Adrenal gland (tissue), 12 donors: ENCODE measurements around the gene CUX1. TPM values are rescaled to one million over a fixed set of nuclear protein-coding genes. Genes with fewer than 3 reads are reported as not detected.
"Not testable (repeated sequence)": the region's sequence is repeated elsewhere in the genome, so short reads cannot be mapped to it uniquely, and the experiment has no call there.

Experiments used
- DNase-seq, 7 donors: peaks; one replicate each; pipeline ENCODE4 v3.0.0-alpha.2; 2019 to 2020
- H3K27ac ChIP-seq, 5 donors: fragments of 200-600 bp; sonication (generic) in 4 of 5; 1 replicate in 3 of 5; 2 replicates in 2 of 5; pipeline versions ENCODE4 v1.5.1 to v1.8.0; 2016 to 2020; ENCODE audit warnings: mild to moderate bottlenecking in 1 of 5
- H3K27me3 ChIP-seq: fragments of 200-600 bp; 2 replicates; pipeline ENCODE4 v1.8.0; 2021
- H3K36me3 ChIP-seq, 2 donors: fragments of 200-600 bp; replicated peaks in 1 of 2; 1 replicate in 1 of 2; 2 replicates in 1 of 2; pipeline versions ENCODE4 v1.5.1 to v1.8.0; 2018 to 2022
- H3K4me1 ChIP-seq, 2 donors: fragments of 200-600 bp; replicated peaks in 1 of 2; 1 replicate in 1 of 2; 2 replicates in 1 of 2; pipeline versions ENCODE4 v1.5.1 to v1.8.0; 2018 to 2021
- H3K4me3 ChIP-seq, 4 donors: fragments of 200-600 bp; sonication (generic) in 3 of 4; one replicate each; pipeline ENCODE4 v1.5.1; 2016 to 2018
- H3K9me3 ChIP-seq, 3 donors: fragments of 200-600 bp; sonication (generic) in 1 of 3; replicated peaks in 1 of 3; 1 replicate in 2 of 3; 2 replicates in 1 of 3; pipeline versions ENCODE4 v1.5.1 to v1.8.0; 2016 to 2021
- CTCF ChIP-seq, 6 experiments: fragments of 450-650 bp in 4 of 6; fragments of 200-600 bp in 2 of 6; sonication (generic) in 1 of 6; IDR thresholded peaks; 1 replicate in 5 of 6; 2 replicates in 1 of 6; pipeline versions ENCODE4 v1.5.1 to v1.8.0; 2016 to 2021; ENCODE audit warnings: antibody characterized with exemption in 6 of 6, mild to moderate bottlenecking in 2 of 6, moderate library complexity in 1 of 6
- POLR2A ChIP-seq, 2 donors: fragments of 450-650 bp; IDR thresholded peaks; one replicate each; pipeline ENCODE4 v1.6.1; 2017; ENCODE audit warnings: antibody characterized with exemption in 2 of 2, mild to moderate bottlenecking in 2 of 2, moderate library complexity in 1 of 2
- WGBS, 4 donors: extraction: QIAGEN DNeasy Blood & Tissue Kit in 2 of 4; methylation state at CpG; one replicate each; pipeline versions ENCODE4 v1.1.5 to v1.1.7; 2013 to 2017; 5-methylcytosine and 5-hydroxymethylcytosine counted together
- intact Hi-C, 2 donors: fragments of 100-400 bp; cut with DNase I; formaldehyde crosslinking; loops; one replicate each; pipeline versions ENCODE4 v1.14.1 to v1.15.0; 2022 to 2023
- polyA plus RNA-seq, 3 donors: library from polyadenylated mRNA; stranded (reverse); fragments of 200-250 nt in 2 of 3; fragments of 350-450 nt in 1 of 3; fragmentation: Illumina TruSeq in 1 of 3; extraction: RNeasy Lipid Tissue Mini Kit (QIAGEN cat#74804) in 1 of 3; gene quantifications; one replicate each; pipeline ENCODE4 v1.2.3, GENCODE V29; 2013 to 2014
- total RNA-seq, 9 donors: library from RNA; depleted of rRNA in 4 of 9; stranded (reverse); fragments of >200 nt in 4 of 9; fragments of 120-200 nt in 1 of 9; fragmentation: NEBNext Ultra II Directional in 1 of 9; extraction: Animal tissue kit (Norgen Biotek cat#: 25700) in 1 of 9; gene quantifications; one replicate each; pipeline versions ENCODE4 v1.1.0 to v1.2.4, GENCODE V29; 2013 to 2023
- donor health status: healthy with polysubstance abuse.
- donor health status: Bipolar disorder and iron deficiency.
- donor health status: DM: yes; HTN: yes; CAD: no.
- donor health status: DM: no; HTN: no; CAD: no.
- donor health status: DM: no; HTN: no; CAD: no.
- donor health status: DM: yes; HTN: yes; CAD: no.

The CUX1 gene
- total and polyA plus RNA-seq, 12 donors = 17.2 to 72.6 (median 58.3) TPM

- Histone ChIP-seq H3K4me3 (no peak overlapping the region), H3K36me3 (no peaks in the 10 kb centered on the region), H3K4me1 (peaks cover 0 to 6% of the 10 kb centered on the region in 2 donors), H3K27me3 (no peaks in the 10 kb centered on the region), H3K27ac (no peak overlapping the region), H3K9me3 (no peaks in the 10 kb centered on the region)
- intact Hi-C loops = no loop called here
- no peak for DNase-seq
- no peak for TF ChIP-seq CTCF (IDR thresholded peaks at IDR 0.05)
- WGBS, 4 donors = 86 to 92% (median 91%) methylated on average over 15 of the region's 15 CpGs
These were observed 312.4 kb downstream of the CUX1 start for GRCh38 chr7:102129636-102130370.

DNA sequence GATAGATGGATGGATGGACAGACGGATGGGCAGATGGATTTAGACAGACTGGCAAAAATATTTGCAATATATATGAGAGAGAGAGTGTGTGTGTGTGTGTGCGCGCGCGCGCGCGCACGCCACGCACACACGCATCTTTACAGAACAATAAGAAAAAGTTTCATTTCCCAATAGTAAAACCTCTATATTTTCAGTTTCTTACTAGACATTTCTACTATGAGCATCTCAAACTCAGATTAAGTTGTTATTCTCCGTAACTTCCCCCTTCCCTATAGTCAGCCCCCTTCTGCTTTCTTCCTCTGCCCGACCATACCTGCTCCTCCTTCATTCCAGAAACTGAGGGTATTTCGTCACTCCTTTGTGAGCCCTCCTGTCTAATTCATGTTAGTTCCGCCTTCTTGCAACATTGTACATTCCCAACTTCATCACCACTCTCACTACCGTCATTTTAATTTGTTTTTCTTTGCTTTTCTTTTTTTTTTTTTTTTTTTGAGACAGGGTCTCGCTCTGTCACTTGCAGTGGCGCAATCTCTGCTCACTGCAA is 314.9 kb downstream of the CUX1 start:
- Histone ChIP-seq H3K27me3 (no peaks in the 10 kb centered on the region), H3K4me1 (no peaks in the 10 kb centered on the region), H3K9me3 (no peaks in the 10 kb centered on the region), H3K4me3 (no peak overlapping the region), H3K27ac (no peak overlapping the region), H3K36me3 (no peaks in the 10 kb centered on the region)
- intact Hi-C loops = no loop called here
- DNase-seq = no peak
- 78 to 89% (median 79%) methylated on average over 18 of the region's 18 CpGs for WGBS, 4 donors
- TF ChIP-seq POLR2A (IDR thresholded peaks at IDR 0.05) (no peak), CTCF (IDR thresholded peaks at IDR 0.05) (no peak)

GRCh38 chr7:102138676-102139075 is 321.2 kb downstream of the CUX1 start:
- intact Hi-C loops = no loop called here
- WGBS, 4 donors = 82 to 95% (median 90%) methylated on average over 6 of the region's 6 CpGs
- Histone ChIP-seq H3K9me3 (no peaks in the 10 kb centered on the region), H3K27me3 (no peaks in the 10 kb centered on the region), H3K27ac (no peak overlapping the region), H3K4me3 (no peak overlapping the region), H3K4me1 (no peaks in the 10 kb centered on the region), H3K36me3 (no peaks in the 10 kb centered on the region)
- TF ChIP-seq POLR2A (IDR thresholded peaks at IDR 0.05) (no peak), CTCF (IDR thresholded peaks at IDR 0.05) (no peak)
- DNase-seq = no peak

DNA sequence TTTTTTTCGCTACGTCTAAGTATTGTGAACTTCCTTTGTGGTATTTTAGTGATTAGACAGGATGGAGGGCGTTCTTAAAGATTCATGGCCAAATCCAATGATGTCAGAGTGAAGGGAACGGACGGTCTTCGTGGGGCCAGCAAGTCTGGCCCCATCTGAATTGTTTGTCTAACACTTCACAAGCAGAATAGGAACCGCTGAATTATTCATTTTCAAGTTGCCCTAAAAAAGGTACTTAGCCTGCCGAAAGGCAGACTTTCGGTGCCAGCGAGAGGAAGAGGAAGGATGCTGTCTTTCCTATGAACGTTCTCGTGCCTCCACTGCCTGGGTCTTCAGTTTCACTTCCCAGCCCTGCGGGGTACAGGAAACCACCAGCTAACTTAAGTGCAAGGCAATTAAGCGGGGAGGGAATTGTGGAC is 323.5 kb downstream of the CUX1 start:
- Histone ChIP-seq H3K27ac (no peak overlapping the region), H3K4me3 (no peak overlapping the region), H3K36me3 (no peaks in the 10 kb centered on the region), H3K9me3 (no peaks in the 10 kb centered on the region), H3K27me3 (no peaks in the 10 kb centered on the region), H3K4me1 (no peaks in the 10 kb centered on the region)
- DNase-seq = peak in 3 of 7 donors; percentile 27 to 58 (median 29)
- intact Hi-C loops = no loop called here
- WGBS, 4 donors = 67 to 86% (median 72%) methylated on average over 12 to 14 of the region's 14 CpGs
- no peak for TF ChIP-seq CTCF (IDR thresholded peaks at IDR 0.05)
- no peak for TF ChIP-seq POLR2A (IDR thresholded peaks at IDR 0.05)

DNA sequence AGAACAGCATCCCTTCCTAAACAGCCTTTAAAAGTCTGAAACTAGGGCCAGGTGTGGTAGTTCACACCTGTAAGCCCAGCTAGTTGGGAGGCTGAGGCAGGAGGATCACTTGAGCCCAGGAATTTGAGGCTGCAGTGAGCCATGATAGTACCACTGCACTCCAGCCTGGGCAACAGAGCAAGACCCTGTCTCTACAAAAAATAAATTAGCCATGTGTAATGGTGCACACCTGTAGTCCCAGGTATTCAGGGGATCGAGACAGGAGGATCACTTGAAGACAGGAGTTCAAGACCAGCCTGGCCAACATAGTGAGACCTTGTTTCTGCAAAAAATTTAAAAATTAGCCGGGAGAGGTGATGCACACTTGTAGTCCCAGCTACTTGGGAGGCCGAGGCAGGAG is 325.0 kb downstream of the CUX1 start:
- WGBS, 4 donors = 94 to 100% (median 100%) methylated on average over 2 to 3 of the region's 3 CpGs
- H3K4me1 ChIP-seq = peaks cover 0 to 11% of the 10 kb centered on the region in 2 donors
- H3K4me3 ChIP-seq, H3K27ac ChIP-seq, H3K9me3 ChIP-seq, H3K27me3 ChIP-seq, DNase-seq, intact Hi-C loops, H3K36me3 ChIP-seq: not testable (repeated sequence)
